HS-27A (cell line): ENCODE data around the gene SNTG2.

Source experiments
- DNase-seq: peaks from one replicate; pipeline ENCODE4 v3.0.0-alpha.2; 2012; ENCODE audit warnings: low read depth, missing footprints

Gene SNTG2

DNA sequence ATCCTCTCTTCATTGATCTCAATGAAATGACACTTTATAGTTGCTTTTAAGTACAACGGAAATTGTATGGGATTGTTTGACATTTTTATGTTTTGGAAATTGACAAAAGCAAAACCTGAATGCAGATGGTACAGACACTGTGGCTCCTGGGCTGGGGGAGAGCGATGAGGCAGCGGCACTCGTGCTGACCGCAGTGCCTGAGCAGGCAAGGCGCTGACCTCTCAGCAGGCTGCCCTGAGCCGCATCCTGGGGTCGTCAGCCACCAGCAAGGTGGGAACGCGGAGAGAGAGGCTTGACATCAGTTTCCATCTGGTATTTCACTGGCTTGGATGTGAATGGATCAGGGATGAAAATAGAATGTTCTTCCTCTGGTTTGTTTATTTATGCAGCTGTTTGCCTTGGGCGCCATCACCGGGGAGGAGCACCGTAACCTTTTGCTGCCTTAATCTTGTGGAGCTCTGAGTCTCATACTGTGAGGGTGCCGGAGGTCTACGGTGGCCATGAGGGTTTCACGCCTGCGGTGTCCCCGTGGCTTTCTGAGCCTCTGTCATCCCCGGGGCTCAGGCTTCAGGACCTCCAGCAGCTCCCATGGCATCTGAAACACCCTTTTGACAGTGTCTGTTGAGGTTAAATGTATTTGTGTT, 367.8 kb downstream of the SNTG2 start:
- DNase-seq, result no peak

DNA sequence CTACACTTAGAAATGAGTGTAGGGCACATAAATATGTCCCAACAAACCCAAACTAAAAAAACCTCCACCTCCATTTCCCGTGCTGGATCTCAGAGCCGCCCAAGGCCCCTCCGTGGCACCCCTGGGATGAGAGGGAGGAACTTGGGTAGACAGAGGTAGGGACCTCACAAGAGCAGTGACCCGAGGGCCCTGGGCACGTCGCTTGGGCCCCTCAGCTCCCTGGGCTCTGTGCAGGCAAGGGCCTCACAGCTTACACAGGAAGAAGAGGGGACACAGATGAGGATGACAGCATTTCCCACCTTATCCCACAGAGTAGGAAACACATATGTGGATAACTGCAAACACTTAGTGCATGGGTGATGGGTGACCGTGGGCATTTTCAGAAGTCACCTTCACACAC, 368.7 kb downstream of the SNTG2 start:
- no peak for DNase-seq

DNA sequence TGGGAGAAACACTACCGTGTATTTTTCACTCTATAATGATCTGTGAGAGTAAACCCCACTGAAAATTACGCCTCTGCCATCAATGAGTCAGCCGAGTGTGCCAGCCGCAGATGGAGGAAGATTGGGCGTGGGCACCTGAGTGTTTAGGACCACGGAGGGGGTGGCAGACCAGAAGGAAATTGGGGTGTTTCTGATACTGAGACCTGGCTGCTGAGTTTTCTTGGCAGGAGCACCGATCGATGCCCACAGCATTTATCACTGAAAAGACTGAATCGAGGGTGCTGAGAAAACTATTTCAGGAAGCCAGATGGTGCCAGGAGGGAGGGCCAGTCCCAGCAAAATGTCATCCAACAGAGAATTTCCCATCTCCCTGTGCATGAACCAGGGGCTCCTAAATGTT, 370.7 kb downstream of the SNTG2 start:
- no peak for DNase-seq

DNA sequence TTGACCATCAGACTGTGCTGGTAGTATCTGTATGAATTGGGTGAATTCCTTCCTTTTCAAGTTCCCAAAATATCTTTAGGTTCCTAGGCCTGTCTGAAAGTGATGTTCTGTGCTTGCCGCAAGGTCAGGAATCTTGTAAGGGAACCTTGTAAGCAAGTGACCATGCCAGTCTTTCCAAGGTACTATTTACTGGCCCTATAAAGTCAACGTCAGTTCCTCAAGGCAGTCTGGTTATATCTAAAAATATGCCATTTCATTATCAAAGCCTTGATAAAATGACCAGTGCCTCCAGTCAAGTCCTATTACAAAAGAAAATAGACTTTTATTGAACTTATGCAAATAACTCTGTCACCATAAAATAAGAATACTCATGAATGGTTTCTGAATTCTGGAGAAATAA, 374.2 kb downstream of the SNTG2 start:
- DNase-seq, result no peak

DNA sequence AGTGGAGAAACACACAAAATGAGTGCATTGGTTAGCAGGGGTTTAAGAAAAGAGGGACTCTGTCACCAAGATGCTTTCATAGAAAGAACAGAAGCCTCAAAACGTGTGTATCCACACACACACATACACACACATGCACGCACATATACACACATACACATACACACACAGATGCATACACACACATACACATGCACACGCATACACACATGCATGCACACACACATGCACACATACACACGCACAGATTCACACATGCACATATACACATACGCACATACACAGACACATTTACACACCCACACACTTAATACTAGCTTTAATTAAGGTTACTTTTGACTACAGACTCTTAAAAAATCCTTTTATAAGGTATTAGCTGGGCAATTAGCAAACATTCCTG, 378.0 kb downstream of the SNTG2 start:
- no peak for DNase-seq

DNA sequence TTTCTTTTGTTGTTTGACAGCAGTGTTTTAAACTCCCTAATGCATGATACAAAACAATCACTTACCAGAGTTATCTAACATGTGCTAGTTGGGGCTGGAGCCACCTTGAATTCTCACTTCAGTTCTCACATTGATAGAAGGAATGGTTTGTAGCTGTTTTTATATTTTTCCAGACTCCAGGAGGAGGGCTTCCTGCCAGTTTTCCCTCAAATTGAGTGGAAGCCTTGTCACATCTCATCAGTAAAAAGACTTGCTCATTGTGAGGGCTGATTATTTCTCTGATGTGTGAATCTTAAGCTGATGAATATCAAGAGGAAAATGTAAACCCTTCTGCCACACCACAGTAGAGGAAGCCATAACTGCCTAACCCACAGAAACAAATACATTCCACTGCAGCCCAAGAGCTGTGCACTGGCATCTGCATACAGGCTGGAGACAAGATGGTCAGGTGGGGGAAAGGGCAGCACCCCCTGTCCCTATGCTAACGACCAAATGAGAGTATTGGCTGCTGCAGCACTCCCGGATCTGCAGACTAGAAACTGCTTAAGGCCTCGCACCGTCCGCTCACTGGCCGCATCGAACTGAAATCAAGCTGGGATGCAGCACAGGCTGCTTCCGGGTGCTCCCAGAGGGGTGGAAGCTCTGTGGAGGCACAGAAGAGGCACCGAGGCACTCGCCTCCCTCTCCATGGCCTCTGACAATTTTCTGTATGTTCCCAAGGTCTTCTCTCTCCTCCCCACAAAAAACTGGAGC, 388.9 kb downstream of the SNTG2 start:
- no peak for DNase-seq

DNA sequence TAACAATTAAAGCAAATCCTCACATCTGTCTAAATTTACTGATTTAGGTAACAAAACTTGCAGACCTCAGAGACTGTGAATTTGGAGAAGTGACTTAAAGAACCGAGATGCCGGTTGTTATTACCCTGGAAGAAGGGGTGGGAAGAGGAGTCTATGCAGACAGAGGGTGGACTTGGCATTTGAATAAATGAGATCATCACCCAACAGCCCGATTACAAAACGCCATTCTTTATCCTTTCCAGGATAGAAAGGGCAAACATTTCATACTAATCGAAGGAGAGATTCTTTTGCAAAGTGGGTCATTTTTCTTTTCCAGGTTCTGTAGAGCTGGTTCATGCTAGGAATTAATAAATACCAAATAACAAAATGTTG, 389.5 kb downstream of the SNTG2 start:
- DNase-seq, result no peak

DNA sequence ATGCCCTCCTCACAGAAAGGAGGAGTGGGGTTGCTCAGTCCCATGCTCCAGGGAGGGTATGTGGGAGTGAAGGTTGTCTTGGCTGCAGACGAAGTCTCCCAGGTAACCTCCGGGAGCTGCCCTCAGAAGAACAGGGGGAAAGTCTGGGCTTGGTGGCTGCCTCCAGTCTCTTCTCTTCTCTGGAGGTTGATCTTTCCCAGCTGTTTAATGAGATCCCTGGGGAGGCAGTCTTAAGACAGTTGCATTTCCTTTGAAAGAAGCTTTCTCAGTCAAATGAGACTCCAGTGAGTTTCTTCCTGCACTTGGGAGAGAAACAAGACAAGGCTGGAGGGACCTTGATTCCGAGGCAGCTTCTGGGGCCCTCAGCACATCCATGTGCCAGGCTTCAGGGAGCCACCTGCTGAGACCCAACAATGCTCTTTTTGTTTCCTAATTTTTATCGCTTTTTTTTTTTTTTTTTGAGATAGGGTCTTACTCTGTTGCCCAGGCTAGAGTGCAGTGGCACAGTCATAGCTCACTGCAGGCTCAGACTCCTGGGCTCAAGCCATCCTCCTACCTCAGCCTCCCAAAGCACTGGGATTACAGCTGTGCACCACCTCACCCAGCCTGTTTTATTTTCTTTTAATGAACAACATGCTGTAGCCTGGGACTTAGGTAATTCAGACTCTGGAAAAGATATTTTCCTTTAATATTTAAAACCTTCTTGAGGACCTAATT, 390.9 kb downstream of the SNTG2 start:
- DNase-seq, result no peak

DNA sequence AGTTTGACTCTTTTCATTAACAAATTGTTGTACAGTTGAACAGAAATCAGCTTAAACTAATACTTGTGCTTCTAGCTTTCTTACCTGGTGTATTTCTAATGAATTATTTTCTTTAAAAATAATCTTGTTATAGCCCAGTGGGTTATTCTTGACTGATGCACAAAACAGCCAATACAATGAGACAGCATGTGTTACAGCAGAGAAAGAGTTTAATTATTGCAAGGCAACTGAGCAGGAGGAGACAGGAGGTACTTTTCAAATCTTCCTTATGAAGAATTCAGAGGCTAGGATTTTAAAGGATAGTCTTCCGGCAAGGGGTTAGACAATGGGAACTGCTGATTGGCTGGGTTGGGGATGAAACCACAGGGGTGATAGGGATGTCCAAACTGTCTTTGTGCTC, 398.1 kb downstream of the SNTG2 start:
- no peak for DNase-seq

DNA sequence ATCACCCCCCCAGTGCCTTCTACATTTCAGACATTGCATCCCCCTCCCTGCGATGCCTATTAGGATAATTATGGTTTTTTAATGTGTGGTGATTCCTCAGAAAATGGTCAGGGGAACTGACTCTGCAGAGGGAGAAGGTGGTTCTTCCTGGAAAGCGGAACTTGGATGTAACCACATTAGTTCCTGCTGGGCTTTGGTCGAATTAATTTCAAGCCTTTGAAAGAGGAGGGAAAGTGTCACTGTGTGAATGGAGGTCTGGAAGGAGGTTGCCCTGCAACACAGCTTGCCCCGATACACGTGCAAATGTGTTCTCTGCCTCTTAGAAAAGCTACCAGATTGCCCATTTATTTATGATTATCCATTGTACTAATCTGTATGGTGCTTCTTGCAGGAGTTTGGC, 399.5 kb downstream of the SNTG2 start:
- DNase-seq, result no peak

DNA sequence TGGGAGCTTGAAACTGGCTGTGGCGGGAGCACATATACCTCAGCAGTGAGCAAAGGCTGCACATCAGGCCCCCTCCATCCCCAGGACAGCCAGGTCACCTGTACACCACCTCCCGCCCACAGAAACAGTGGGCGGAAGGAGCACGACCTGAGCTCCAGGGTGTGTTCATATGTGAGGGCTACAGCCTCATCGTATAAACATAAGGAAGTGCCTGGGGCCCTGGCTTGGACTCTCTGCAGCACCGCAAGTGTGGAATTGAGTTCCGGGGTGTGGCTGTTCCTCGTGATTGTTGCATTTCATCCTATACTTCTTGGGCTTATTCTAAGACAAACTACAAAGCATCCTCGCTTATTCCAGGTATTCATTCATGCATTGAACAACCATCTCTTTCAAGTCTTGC, 402.5 kb downstream of the SNTG2 start:
- DNase-seq, result no peak

DNA sequence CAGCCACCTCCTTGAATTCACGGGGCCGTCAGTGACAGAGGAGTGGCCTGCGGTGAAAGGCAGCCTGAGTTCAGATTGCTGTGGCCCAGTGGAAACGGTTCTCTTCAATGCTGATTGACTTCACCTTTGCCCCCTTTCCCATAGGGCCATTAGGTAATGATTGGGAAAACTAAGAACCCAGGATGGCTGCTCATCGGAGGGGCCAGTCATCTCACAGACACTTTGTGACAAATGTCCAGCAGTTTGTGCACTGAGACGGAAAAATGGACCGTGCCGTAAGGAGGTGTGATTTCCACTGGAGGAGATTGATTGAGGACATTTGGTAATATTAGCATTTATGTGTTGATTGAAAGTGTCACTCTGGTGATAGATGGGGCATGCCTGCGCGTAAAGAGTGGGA, 402.9 kb downstream of the SNTG2 start:
- no peak for DNase-seq

DNA sequence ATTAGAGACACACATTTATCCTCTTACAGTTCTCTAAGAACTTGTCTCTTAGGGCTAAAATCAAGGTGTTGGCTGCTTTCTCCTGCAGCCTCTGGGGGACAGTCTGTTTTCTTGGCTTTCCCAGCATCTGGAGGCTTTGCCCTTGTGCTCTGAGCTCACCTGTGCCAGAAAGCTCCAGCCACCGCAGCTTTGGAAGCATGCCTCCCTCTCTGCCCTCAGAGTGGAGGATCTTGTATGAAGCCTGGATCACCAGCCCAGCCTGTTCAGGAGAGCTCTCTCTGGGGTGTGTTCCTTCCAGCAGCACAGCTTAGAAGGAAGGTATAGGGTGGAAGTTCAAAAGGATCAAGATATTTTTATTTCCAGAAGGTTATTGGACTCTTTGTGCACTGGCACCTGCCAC, 409.5 kb downstream of the SNTG2 start:
- DNase-seq, result no peak

DNA sequence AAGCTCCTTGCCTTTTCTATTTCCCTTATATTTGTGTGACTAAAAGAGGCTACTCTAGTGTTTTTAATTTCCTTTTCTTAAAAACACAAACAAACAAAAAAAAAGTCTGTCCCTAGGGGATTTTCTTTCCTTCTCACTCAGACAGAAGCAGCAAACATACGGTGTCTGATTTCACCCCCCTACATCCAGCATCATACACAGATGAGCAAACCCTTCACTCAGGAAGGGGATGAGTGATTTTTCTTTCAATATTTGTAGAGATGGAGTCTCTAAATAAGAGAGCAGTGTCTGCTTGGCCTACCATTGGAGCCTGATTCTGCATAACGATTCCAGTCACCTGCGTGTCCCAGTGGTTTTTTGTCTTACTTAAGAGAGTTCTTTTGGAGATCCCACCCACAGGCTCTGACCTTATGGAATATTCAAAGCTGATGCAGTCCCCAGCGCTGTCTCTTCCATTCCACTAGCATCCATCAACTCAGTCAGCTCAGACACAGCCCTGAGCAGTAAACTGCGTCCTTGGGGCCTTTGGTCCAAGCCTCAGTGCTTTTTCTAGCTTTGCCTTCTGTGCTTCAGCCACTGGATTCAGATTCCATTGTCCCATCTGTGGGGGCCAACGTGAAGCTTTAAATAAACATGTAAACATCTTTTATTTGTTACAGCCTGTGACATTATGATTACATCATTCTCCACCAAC, 410.1 kb downstream of the SNTG2 start:
- no peak for DNase-seq

DNA sequence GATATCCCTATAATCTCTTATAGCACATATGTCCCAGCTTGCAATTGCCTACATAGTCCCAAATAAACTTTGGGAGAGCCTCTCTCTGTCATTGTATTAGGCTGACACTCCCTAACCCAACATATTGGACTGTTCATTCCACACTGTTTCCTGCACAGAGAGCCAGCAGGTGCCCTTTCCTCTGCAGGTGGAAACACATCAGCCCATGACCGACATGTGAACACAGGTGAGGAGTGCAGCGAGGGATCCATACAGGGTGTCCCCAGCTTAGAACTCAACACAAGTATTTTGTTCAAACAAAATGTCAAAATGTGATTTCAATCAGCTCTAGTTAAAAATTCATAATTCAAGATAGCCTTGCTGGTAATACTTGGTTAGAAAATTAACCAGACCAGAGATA, 412.7 kb downstream of the SNTG2 start:
- DNase-seq, result no peak

DNA sequence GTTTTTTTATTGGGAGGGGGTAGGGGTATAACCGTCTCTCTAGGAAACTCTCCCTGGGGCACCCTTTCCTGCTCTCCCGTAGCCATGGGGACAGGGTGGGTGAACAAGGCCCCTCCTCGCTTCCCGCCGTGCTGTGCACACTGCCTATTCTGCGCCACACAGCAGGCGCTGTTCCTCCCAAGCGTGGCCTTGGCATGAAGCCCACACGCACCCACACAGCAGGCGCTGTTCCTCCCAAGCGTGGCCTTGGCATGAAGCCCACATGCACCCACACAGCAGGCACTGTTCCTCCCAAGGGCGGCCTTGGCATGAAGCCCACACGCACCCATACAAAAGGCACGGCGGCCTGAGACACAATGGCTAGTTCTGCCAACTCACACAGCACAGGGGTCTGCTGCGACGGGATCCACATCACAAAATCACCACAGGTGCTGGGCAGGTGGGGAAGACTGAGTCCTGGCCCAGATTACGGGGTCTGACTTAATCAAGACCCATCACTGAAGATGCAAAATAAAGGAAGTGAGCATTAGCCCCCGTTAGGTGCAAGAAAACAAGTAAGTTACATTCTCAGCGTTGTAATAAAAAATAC, 416.0 kb downstream of the SNTG2 start:
- no peak for DNase-seq

DNA sequence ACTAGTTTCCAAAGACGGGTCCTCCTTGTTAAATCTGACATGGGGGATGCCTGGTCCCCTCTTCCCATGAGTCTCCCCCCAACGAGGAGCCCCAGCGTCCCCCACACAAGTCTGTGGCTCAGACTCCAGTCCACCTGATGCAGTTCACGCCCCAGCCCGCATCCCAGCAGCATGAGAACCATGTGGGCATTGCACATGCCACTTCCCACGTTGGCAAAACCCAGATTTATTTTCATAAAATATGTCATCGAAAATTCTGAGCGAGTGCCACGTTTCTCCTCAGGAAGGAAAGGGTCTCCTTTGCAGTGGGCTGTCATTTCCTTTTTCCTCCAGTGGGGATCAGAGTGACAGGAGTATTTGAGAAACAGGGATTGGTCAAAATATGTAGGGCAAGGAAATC, 417.0 kb downstream of the SNTG2 start:
- no peak for DNase-seq

DNA sequence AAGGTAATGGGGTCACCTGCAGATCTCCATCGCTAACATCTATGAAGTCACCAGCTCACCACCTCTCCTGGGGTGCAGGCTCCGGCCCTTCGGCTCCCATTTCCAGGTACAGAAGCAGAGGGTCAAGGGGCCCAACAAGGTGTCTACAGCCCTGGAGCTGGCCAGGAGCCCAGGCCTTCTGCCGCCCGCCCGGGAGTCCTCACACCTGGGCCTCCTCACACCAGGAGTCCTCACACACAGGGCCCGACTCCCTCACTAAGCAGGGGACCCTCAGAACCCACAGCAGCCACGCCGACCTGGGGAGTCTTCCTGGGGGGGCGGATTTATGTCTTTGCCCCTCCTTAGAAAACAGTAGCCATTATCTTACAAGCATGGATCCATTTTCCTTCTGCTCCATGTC, 419.3 kb downstream of the SNTG2 start:
- DNase-seq, result no peak

DNA sequence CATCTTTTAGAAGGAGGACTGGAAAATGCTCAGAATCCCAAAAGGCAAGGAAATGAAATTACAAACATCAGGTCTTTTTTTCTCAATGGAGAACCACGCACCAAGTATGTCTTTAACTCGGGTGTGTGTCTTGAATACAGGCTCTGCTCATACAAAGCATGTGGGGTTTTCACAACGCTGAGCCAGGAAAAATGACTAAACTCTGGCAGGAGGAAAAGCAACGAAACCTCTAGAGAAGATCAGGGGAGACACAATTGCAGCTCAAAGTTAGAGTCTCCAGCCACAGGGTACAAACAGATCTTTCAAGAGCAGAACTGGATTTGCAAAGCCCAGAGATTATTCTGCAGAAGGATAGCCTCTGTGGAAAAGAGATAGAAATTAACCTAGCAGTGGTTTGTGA, 419.8 kb downstream of the SNTG2 start:
- DNase-seq, result no peak

DNA sequence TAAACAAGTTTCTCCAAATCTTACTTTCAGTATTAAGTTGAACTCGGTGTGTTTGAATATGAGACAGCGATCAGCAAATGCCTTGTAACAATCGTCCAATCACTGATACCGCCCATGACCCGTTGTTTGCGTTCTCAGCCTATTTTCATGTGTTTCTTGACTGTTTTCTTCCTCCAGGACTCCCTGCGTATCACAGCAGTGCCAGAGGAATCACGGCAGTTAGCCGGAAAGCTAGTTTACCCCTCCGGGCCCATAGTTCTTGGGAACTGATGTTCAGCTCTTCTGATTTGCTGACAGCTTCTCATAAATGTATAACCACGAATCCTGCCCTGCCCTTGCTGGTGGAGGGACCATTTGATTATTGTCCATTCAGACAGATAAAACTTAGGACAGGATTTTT, 420.4 kb downstream of the SNTG2 start:
- no peak for DNase-seq

DNA sequence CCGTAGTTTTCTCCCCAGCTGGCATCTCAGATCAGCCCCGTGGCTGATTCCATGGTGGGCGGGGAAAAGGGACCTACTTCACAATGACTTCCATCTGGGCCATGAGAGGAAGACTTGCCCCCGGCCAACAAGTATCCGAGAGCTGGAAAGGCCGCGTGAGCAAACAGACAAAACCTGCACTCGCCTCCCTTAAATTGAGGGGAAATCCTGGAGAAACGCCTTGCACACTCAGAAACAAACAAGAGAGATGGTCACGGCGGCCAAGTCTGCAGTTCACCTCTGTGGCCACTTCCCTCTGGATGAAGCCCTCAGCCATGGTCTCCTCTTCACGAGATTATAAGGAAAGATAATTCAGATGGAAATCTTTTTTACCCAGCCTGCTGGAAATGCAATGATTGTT, 423.2 kb downstream of the SNTG2 start:
- no peak for DNase-seq

DNA sequence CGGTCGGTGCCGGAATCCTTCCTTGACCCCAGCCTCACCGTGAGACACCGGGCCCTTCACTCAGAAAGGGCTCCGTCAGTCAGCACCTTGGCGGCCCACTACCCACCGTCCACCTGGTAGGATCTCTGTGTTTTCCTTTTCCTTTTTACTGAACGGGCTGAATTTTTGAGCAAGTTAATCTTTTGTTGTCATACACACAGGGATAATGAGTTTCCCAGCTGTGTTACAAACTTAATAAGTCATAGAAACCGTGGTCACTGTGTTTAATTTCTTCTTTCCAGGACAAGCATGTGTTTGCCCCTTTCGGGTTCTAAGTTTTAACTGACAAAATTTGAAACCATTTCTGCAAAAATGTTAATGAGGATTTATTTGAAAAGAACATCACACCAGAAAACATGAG, 423.6 kb downstream of the SNTG2 start:
- no peak for DNase-seq

DNA sequence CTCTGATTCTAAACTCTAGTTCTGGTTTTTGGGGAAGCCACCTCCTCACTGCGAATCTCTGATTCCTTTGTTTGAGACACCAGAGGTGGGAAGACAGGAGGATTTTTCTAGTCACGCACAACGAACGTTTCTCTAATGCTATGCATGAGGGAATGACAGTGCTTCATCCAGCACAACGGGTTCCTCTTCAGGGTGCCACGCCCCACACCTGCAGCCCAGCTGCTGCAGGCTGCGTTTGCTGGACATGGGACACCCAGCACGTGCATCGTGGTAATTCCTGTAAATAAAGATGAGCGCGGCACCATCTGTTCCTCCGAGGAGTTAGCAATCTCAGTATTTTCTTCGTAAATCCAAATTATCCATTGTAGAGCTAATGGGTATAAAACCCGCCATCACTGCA, 425.1 kb downstream of the SNTG2 start:
- no peak for DNase-seq
